HG03342 (cell line): ENCODE data around the gene PLEKHH3.
"Not testable (repeated sequence)": the region's sequence is repeated elsewhere in the genome, so short reads cannot be mapped to it uniquely, and the experiment has no call there.

Experiments used
- ATAC-seq: cut with Tn5 transposase; IDR thresholded peaks from one replicate; pipeline ENCODE4 v1.9.1; 2021; ENCODE audit warnings: mild to moderate bottlenecking, moderate library complexity; ENCODE audit not compliant: unreplicated experiment

Gene PLEKHH3

DNA sequence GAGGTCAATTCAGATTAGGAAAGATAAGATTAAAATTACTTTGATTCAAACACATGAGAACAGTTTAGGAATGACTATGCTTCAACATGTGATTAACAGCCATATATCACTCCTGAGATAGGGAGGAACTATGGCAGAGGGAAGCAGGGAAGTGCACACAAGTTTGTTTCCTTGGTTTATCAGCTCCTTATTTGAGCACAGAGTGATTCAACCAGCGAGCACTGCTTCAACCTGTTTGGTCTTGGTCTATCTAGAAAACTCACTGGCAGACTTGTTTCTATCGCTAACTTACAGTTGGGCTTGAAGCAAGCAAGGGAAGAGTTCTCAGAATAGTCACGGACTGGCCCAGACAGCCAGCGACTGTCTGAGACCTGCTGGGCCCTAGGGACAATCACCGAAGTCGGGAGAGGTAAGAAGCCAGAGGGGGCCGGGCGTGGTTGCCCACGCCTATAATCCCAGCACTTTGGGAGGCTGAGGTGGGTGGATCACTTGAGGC is 43.8 kb downstream of the PLEKHH3 start:
- ATAC-seq = no peak

DNA sequence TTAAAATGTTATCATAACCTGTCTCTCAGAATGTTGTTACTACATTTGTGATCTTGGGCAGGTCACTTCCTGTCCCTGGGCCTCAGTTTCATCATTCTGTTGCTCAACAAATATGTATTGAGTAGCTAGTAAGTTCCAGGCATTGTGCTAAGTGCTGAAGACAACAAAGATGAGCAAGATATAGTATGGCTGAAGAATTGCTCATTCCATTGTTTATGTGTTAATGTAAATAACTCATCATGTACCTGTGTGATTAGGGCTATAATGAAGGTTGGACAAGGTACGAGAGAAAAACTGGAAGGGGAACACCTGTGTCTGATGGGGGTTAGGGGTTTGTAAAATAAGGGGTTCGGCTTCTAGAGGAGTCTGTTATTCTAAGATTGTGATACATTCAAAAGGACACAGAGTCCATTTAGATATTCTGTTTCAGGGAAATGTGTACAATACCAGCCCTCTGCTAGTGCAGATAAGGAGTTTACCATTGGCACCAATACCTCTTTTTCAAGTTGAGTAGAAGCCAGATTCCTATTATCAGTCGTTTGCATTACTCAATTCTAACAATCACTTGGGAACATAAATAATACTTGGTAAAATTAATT is 47.3 kb downstream of the PLEKHH3 start:
- no peak for ATAC-seq

DNA sequence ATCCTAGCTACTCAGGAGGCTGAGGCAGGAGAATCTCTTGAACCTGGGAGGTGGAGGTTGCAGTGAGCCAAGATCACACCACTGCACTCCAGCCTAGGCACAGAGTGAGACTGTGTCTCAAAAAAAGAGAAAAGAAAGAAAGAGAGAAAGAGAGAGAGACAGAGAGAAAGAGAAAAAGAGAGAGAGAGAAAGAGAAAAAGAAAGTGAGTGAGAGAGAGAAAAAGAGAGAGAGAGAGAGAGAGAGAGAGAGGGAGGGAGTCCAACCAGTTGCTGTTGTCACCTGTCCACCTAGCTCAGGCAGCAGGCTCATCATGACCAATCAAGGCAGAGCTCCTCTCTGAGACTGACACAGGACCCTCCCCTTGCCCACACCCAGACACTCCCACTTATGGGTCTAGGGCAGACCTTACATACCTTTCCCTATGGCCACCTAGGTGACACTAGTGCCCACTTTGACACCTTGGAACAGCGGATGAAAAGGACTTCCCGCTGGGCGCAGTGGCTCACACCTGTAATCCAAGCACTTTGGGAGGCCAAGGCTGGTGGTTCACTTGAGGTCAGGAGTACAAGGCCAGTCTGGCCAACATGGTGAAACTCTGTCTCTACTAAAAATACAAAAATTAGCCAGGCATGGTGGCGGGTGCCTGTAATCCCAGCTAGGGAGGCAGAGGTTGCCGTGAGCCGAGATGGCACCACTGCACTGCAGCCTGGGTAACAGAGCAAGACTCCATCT is 49.6 kb downstream of the PLEKHH3 start:
- not testable (repeated sequence) for ATAC-seq

DNA sequence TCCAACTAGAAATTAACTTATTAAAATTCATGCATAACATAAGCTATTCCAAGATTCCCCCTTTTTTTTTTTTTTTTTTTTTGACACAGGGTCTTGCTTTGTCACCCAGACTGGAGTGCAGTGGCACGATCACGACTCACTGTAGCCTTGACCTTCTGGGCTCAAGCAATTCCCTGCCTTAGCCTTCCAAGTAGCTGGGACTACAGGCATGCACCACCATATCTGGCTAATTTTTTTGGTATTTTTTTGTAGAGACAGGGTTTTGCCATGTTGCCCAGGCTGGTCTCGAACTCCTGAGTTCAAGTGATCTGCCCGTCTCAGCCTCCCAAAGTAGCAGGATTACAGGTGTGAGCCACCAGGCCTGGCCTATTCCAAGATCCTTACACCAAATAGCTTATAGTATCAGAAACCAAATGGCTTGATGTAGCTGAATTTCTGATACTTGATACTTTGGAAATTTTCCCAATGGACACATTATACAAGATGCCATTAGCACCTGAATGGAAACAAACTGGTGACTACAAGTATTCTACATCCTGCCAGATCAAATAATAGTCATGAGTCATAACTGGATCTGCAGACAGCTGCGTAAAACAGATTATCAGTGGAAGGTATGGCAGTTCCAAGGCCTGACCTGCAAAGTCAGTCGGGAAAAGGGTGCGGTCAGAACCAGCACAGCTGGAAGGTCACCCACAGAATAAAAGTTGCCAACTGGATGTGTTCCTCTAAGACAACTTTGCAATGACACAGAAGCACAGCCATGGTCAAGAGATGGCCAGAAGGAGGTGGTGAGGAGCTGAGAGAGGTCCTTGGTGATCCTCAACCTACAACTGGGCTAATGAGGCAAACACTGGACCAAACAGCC is 52.8 kb downstream of the PLEKHH3 start:
- no peak for ATAC-seq

DNA sequence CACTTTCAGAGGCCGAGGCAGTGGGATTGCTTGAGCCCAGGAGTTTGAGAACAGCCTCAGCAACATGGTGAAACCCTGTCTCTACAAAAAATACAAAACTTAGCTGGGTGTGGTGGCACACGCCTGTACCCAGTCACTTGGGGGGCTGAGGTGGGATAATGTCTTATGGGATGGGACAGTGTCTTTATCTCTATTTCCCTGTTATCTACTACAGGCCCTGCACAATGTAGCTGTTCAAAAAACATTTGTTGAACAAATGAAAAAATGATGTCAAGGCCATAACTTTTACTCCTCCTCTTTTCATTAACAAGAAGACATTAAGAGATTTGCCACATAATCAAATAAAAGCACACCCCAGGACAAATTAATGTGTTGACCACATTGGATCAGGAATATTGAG is 53.5 kb downstream of the PLEKHH3 start:
- ATAC-seq = no peak

DNA sequence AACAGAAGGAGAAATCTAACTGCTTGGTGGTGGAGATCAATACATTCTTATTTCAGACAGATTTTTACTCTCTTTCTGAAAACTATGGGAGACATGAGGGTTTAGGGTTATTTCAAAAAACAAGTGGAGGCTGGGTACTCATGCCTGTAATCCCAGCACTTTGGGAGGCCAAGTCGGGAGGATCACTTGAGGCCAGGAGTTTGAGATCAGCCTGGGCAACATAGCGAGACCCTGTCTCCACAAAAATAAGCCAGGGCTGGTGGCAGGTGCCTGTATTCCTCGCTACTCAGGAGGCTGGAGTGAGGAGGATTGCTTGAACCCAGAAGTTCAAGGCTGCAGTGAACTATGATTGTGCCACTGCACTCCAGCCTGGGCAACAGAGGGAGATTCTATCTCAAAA is 54.8 kb downstream of the PLEKHH3 start:
- not testable (repeated sequence) for ATAC-seq

DNA sequence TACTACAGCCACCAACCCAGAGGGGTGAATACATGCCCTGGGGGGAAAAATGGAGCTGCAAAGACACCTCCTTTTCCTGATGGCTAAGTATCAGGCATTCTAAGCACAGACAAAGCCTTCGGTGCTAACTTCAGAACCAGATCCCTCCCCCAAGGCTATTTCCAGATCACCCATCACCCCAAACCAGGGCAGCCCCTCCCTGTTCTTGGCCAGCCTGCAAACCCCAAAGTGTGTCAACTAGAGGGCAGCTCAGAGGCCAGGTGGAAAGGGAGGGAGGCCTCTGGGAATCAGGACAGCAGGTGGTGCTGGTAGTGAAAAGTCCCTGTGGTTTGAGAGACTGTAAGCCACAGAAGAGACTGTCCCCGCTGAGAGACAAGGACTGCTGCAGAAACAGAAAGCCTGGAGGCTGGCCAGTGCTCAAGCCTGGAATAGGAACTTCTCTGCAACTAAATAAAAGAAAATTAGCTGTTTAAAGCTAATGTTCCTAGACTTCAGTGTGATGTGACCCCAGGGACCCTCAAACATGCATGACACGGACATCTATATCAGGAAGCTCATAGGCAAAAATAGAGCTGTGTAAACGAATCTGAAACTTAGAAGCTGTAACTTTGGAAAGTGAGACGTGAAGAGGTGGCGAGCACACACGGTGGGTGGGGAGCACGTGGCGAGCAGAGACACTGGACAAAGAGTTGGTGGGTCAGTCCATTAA is 58.2 kb downstream of the PLEKHH3 start:
- peak; percentile 69 for ATAC-seq

DNA sequence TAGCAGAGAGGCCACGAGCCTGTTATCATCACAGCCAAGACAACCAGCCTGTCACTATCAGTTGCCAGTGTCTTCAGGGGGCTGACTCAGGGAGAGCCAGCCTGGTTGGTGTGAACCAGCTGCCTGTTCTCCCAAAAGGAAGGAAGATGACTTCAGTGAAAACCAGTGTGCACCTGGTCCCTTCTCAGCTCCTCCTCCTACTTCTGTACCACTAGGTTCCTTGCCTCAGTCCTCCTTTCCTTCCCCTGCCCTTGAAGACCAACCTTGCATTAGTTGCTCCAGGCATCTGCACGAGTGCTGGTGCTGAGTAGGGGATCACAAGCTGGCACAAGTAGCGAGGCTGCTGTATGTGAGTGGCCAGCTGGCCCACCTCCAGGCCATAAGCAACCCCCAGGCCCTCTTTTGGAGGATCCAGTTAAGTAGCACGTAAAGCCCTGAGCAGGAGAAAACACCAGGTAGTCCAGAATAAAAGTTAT is 58.8 kb downstream of the PLEKHH3 start:
- ATAC-seq = no peak
